Renal cortical epithelial cell (primary cell): Measurements from ENCODE around the gene LIN28B. TPM values are rescaled to one million over a fixed set of nuclear protein-coding genes. Genes with fewer than 3 reads are reported as not detected.
"Not testable (repeated sequence)": the region's sequence is repeated elsewhere in the genome, so short reads cannot be mapped to it uniquely, and the experiment has no call there.

Experiments
- DNase-seq: peaks from one replicate; pipeline ENCODE4 v3.0.0-alpha.2; 2011; ENCODE audit warnings: low read depth
- total RNA-seq: library from RNA; depleted of rRNA; stranded (reverse); fragments of >200 nt; gene quantifications from 2 replicates; pipeline ENCODE4 v1.2.3, GENCODE V29; 2014

The LIN28B gene
- total RNA-seq, 1 donor from 2014 or later = not detected

GRCh38 chr6:105013459-105013858 is 56.6 kb downstream of the LIN28B start:
- DNase-seq = not testable (repeated sequence)

GRCh38 chr6:105014448-105014847 is 57.5 kb downstream of the LIN28B start:
- no peak for DNase-seq

GRCh38 chr6:105014954-105015353 is 58.0 kb downstream of the LIN28B start:
- no peak for DNase-seq

- DNase-seq = peak; percentile 4
These were observed 58.6 kb downstream of the LIN28B start for GRCh38 chr6:105015482-105015881.

- DNase-seq = no peak
These were observed 62.4 kb downstream of the LIN28B start for GRCh38 chr6:105019285-105019684.

GRCh38 chr6:105021399-105021798 is 64.5 kb downstream of the LIN28B start:
- DNase-seq = no peak

- no peak for DNase-seq
These were observed 65.5 kb downstream of the LIN28B start for GRCh38 chr6:105022416-105022815.

GRCh38 chr6:105024803-105025202 is 67.9 kb downstream of the LIN28B start:
- DNase-seq = no peak

GRCh38 chr6:105028898-105029297 is 72.0 kb downstream of the LIN28B start:
- DNase-seq = no peak

GRCh38 chr6:105029581-105029980 is 72.7 kb downstream of the LIN28B start:
- no peak for DNase-seq

GRCh38 chr6:105034470-105034869 is 77.6 kb downstream of the LIN28B start:
- DNase-seq = no peak

GRCh38 chr6:105035299-105035698 is 78.4 kb downstream of the LIN28B start:
- DNase-seq = no peak

GRCh38 chr6:105036351-105036750 is 79.4 kb downstream of the LIN28B start:
- DNase-seq = no peak

- no peak for DNase-seq
These were observed 81.4 kb downstream of the LIN28B start for GRCh38 chr6:105038259-105038658.

GRCh38 chr6:105041880-105042279 is 85.0 kb downstream of the LIN28B start:
- peak; percentile 2 for DNase-seq

- no peak for DNase-seq
These were observed 85.7 kb downstream of the LIN28B start for GRCh38 chr6:105042648-105043047.

- no peak for DNase-seq
These were observed 87.1 kb downstream of the LIN28B start for GRCh38 chr6:105043979-105044378.

GRCh38 chr6:105045526-105045925 is 88.6 kb downstream of the LIN28B start:
- DNase-seq = peak; percentile 7

- DNase-seq = no peak
These were observed 95.1 kb downstream of the LIN28B start for GRCh38 chr6:105051941-105052471.

GRCh38 chr6:105056646-105057045 is 99.7 kb downstream of the LIN28B start:
- DNase-seq = no peak

- no peak for DNase-seq
These were observed 100.3 kb downstream of the LIN28B start for GRCh38 chr6:105057160-105057559.

- DNase-seq = no peak
These were observed 101.4 kb downstream of the LIN28B start for GRCh38 chr6:105058316-105058715.

GRCh38 chr6:105058846-105059245 is 101.9 kb downstream of the LIN28B start:
- no peak for DNase-seq

- DNase-seq = no peak
These were observed 109.3 kb downstream of the LIN28B start for GRCh38 chr6:105066233-105066632.
